Measurements from ENCODE around the gene PRMT7. TPM values are rescaled to one million over a fixed set of nuclear protein-coding genes. Genes with fewer than 3 reads are reported as not detected.

PRMT7 gene
- total RNA-seq, 1 experiment from 2014 or later, result 156 TPM

GRCh38 chr16:68359398-68360191, 48.8 kb downstream of the PRMT7 start:
- BruUV-seq (replicated peaks), result no TSS peak
- Histone ChIP-seq H3K4me1 (no peaks in the 10 kb centered on the region), H3K4me3 (ENCODE audit: low read depth, low read length) (no peak overlapping the region), H3K36me3 (ENCODE audit: control insufficient read depth, insufficient read depth, low read length) (no peaks in the 10 kb centered on the region; the same call in 1 of the 2 replicates), H3K27me3 (replicated peaks; ENCODE audit: control insufficient read depth, insufficient read depth, low read length) (no peaks in the 10 kb centered on the region), H3K9me3 (no peaks in the 10 kb centered on the region)
- DNase-seq, result no peak
- peaks cover 7% of the 10 kb centered on the region for H3K4me1 Mint-ChIP-seq (ENCODE audit: low read depth, unreplicated experiment)
- POLR2A ChIA-PET, result no interaction called here
- peaks cover 86% of the 10 kb centered on the region for H3K36me3 Mint-ChIP-seq (ENCODE audit: insufficient read depth, unreplicated experiment)
- intact Hi-C loops (cut with micrococcal nuclease; ENCODE audit: unreplicated experiment), result no loop called here
- no peaks in the 10 kb centered on the region for H3K27me3 Mint-ChIP-seq (ENCODE audit: insufficient read depth, unreplicated experiment)
- no peaks in the 10 kb centered on the region for H3K9me3 Mint-ChIP-seq (ENCODE audit: unreplicated experiment)
- H3K27ac Mint-ChIP-seq (ENCODE audit: unreplicated experiment), result no peak overlapping the region
- no peak for TF ChIP-seq CTCF (IDR thresholded peaks at IDR 0.05; ENCODE audit: insufficient read depth in 1 of 2, low read depth in 1 of 2, low read length in 1 of 2, severe bottlenecking in 1 of 2, unreplicated experiment in 1 of 2)
- H3K4me3 Mint-ChIP-seq (ENCODE audit: unreplicated experiment), result no peak overlapping the region
- CTCF ChIA-PET, result interaction anchor here (0.6 to 0.8 kb wide), 2 partner anchors 95 to 340 kb away, joined by 3 to 5 read pairs; partner anchors contain the start of gene SLC7A6

- Mint-ChIP-seq H3K4me1 (ENCODE audit: low read depth, unreplicated experiment) (peaks cover 7% of the 10 kb centered on the region), H3K27me3 (ENCODE audit: insufficient read depth, unreplicated experiment) (no peaks in the 10 kb centered on the region), H3K9me3 (ENCODE audit: unreplicated experiment) (no peaks in the 10 kb centered on the region), H3K36me3 (ENCODE audit: insufficient read depth, unreplicated experiment) (peaks cover 86% of the 10 kb centered on the region), H3K4me3 (ENCODE audit: unreplicated experiment) (no peak overlapping the region), H3K27ac (ENCODE audit: unreplicated experiment) (no peak overlapping the region)
- H3K9me3 ChIP-seq, result no peaks in the 10 kb centered on the region
- intact Hi-C loops (cut with micrococcal nuclease; ENCODE audit: unreplicated experiment), result no loop called here
- POLR2A ChIA-PET, result no interaction called here
- H3K4me3 ChIP-seq (ENCODE audit: low read depth, low read length), result no peak overlapping the region
- no TSS peak for BruUV-seq (replicated peaks)
- no peaks in the 10 kb centered on the region for H3K27me3 ChIP-seq (replicated peaks; ENCODE audit: control insufficient read depth, insufficient read depth, low read length)
- H3K4me1 ChIP-seq, result no peaks in the 10 kb centered on the region
- no peak for DNase-seq
- no peak for TF ChIP-seq CTCF (IDR thresholded peaks at IDR 0.05; ENCODE audit: insufficient read depth in 1 of 2, low read depth in 1 of 2, low read length in 1 of 2, severe bottlenecking in 1 of 2, unreplicated experiment in 1 of 2)
- CTCF ChIA-PET, result interaction anchor here (0.8 kb wide), 1 partner anchor 96 kb away, joined by 5 read pairs; the partner anchor contains the start of gene SLC7A6
- no peaks in the 10 kb centered on the region; the same call in 1 of the 2 replicates for H3K36me3 ChIP-seq (ENCODE audit: control insufficient read depth, insufficient read depth, low read length)
Measured at GRCh38 chr16:68360547-68360946, 49.7 kb downstream of the PRMT7 start.

- no peaks in the 10 kb centered on the region for H3K36me3 ChIP-seq (ENCODE audit: control insufficient read depth, insufficient read depth, low read length)
- H3K27me3 ChIP-seq (replicated peaks; ENCODE audit: control insufficient read depth, insufficient read depth, low read length), result no peaks in the 10 kb centered on the region
- no TSS peak for BruUV-seq (replicated peaks)
- no peaks in the 10 kb centered on the region for H3K4me1 ChIP-seq
- no peak for DNase-seq
- peaks cover 86% of the 10 kb centered on the region for H3K36me3 Mint-ChIP-seq (ENCODE audit: insufficient read depth, unreplicated experiment)
- no peaks in the 10 kb centered on the region for H3K27me3 Mint-ChIP-seq (ENCODE audit: insufficient read depth, unreplicated experiment)
- TF ChIP-seq CTCF (IDR thresholded peaks at IDR 0.05; ENCODE audit: insufficient read depth in 1 of 2, low read depth in 1 of 2, low read length in 1 of 2, severe bottlenecking in 1 of 2, unreplicated experiment in 1 of 2), result no peak
- ChIA-PET POLR2A (no interaction called here), CTCF (interaction anchor here (0.8 kb wide), 1 partner anchor 97 kb away, joined by 5 read pairs; the partner anchor contains the start of gene SLC7A6)
- intact Hi-C loops (cut with micrococcal nuclease; ENCODE audit: unreplicated experiment), result no loop called here
- peaks cover 7% of the 10 kb centered on the region for H3K4me1 Mint-ChIP-seq (ENCODE audit: low read depth, unreplicated experiment)
- H3K27ac Mint-ChIP-seq (ENCODE audit: unreplicated experiment), result no peak overlapping the region
- no peak overlapping the region for H3K4me3 ChIP-seq (ENCODE audit: low read depth, low read length)
- H3K9me3 ChIP-seq, result no peaks in the 10 kb centered on the region
- no peaks in the 10 kb centered on the region for H3K9me3 Mint-ChIP-seq (ENCODE audit: unreplicated experiment)
- no peak overlapping the region for H3K4me3 Mint-ChIP-seq (ENCODE audit: unreplicated experiment)
Measured at GRCh38 chr16:68360956-68361355, 50.1 kb downstream of the PRMT7 start.

Data from Caco-2 (cell line).